ENCODE measurements around the gene SLC4A8. TPM values are rescaled to one million over a fixed set of nuclear protein-coding genes. Genes with fewer than 3 reads are reported as not detected.

The SLC4A8 gene
- total RNA-seq, 1 donor from 2014 or later: 8.3 TPM

DNA sequence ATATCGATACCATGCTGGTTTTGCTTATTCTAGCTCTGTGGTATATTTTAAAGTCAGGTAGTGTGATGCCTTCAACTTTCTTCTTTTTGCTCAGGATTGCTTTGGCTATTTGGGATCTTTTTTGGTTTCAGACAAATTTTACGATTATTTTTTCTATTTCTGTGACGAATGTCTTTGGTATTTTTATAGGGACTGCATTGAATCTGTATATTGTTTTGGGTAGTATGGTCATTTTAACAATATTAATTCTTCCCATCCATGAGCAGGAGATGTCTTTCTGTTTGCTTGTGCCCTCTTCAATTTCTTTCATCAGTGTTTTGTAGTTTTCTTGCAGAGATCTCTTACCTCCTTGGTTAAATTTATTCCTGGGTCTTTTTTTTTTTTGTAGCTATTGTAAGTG, 10.8 kb upstream of the SLC4A8 start:
- no peak for DNase-seq
- TF ChIP-seq, protein P1, sequence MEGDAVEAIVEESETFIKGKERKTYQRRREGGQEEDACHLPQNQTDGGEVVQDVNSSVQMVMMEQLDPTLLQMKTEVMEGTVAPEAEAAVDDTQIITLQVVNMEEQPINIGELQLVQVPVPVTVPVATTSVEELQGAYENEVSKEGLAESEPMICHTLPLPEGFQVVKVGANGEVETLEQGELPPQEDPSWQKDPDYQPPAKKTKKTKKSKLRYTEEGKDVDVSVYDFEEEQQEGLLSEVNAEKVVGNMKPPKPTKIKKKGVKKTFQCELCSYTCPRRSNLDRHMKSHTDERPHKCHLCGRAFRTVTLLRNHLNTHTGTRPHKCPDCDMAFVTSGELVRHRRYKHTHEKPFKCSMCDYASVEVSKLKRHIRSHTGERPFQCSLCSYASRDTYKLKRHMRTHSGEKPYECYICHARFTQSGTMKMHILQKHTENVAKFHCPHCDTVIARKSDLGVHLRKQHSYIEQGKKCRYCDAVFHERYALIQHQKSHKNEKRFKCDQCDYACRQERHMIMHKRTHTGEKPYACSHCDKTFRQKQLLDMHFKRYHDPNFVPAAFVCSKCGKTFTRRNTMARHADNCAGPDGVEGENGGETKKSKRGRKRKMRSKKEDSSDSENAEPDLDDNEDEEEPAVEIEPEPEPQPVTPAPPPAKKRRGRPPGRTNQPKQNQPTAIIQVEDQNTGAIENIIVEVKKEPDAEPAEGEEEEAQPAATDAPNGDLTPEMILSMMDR (IDR thresholded peaks at IDR 0.05): no peak
- intact Hi-C loops (cut with DNase I): no loop called here
- Histone ChIP-seq H3K36me3 (no peaks in the 10 kb centered on the region), H3K27ac (no peak overlapping the region), H3K4me1 (no peaks in the 10 kb centered on the region), H3K9me3 (no peaks in the 10 kb centered on the region), H3K27me3 (ENCODE audit: low read depth) (no peaks in the 10 kb centered on the region), H3K4me3 (no peak overlapping the region)
- ATAC-seq: no peak

DNA sequence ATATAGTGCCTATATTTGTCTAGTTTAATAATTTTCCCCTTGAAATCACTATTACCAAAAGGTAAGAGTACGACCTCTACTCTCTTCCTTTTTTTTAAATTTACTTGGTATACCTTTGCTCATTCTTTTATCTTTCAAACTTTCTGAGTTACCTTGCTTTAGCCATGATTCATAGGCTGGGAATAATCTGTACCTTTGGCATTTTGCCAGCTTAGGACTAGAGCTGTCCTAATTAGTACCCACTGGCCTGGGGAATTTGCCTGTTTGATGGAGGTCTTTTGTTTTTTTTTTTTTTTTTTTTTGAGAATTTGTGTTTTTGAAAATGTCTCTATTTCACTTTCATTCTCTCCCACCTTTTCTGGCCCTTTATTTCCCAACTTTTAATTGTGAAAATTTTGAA, 8.7 kb upstream of the SLC4A8 start:
- Histone ChIP-seq H3K36me3 (no peaks in the 10 kb centered on the region), H3K27me3 (ENCODE audit: low read depth) (no peaks in the 10 kb centered on the region), H3K4me3 (no peak overlapping the region), H3K4me1 (no peaks in the 10 kb centered on the region), H3K9me3 (no peaks in the 10 kb centered on the region), H3K27ac (no peak overlapping the region)
- ATAC-seq (no peak), DNase-seq (no peak)
- TF ChIP-seq, protein P1 (IDR thresholded peaks at IDR 0.05): no peak
- intact Hi-C loops (cut with DNase I): no loop called here

- Histone ChIP-seq H3K4me1 (no peaks in the 10 kb centered on the region), H3K36me3 (no peaks in the 10 kb centered on the region), H3K27ac (no peak overlapping the region), H3K9me3 (no peaks in the 10 kb centered on the region), H3K4me3 (no peak overlapping the region), H3K27me3 (ENCODE audit: low read depth) (no peaks in the 10 kb centered on the region)
- intact Hi-C loops (cut with DNase I): no loop called here
- TF ChIP-seq, protein P1 (IDR thresholded peaks at IDR 0.05): no peak
- ATAC-seq: no peak
- no peak for DNase-seq
These were observed 6.8 kb upstream of the SLC4A8 start for GRCh38 chr12:51417826-51418225.

GRCh38 chr12:51419425-51420193, 5.0 kb upstream of the SLC4A8 start:
- no peak for DNase-seq
- H3K9me3 ChIP-seq: no peaks in the 10 kb centered on the region
- TF ChIP-seq, protein P1 (IDR thresholded peaks at IDR 0.05): no peak
- intact Hi-C loops (cut with DNase I): loop anchor here (5.0 kb wide), 1 partner anchor 113 kb away; no protein-coding TSS in a partner anchor
- peaks cover 2% of the 10 kb centered on the region for H3K27me3 ChIP-seq (ENCODE audit: low read depth)
- H3K4me1 ChIP-seq: peaks cover 5% of the 10 kb centered on the region
- no peak for ATAC-seq
- H3K4me3 ChIP-seq: no peak overlapping the region
- H3K36me3 ChIP-seq: no peaks in the 10 kb centered on the region
- H3K27ac ChIP-seq: no peak overlapping the region

DNA sequence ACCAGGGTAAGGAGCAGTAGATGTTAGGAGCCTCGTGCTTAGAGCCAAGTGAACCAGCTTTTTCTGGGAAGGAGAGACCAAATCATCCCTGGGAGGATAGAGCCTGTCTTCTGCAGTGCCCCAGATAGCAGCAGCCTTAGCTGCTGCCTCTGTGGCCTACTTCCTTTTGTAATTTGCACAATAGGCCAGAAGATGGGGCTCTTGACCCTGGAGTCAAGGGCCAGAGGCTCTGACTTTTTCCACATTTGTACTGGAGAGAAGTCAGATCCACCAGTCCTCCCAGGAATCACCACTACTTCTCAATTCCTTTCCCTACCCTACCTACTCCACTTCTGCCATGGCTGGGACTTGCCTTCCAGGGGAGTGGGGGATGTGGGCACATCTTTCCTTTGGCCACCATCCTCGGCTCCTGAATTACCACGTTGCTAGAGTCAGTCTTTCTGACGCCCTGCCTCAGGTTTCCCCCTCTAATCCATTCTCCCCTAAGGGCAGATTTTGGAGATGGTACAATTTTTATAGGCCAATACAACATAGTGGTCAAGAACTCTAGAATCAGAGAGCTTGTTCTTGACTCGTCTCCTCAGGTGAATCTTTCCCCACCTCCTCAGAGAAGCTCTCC, 3.3 kb upstream of the SLC4A8 start:
- peaks cover 12% of the 10 kb centered on the region for H3K4me1 ChIP-seq
- no peaks in the 10 kb centered on the region for H3K9me3 ChIP-seq
- H3K36me3 ChIP-seq: no peaks in the 10 kb centered on the region
- H3K27ac ChIP-seq: no peak overlapping the region
- intact Hi-C loops (cut with DNase I): loop anchor here (5.0 kb wide), 1 partner anchor 111 kb away; no protein-coding TSS in a partner anchor
- TF ChIP-seq, protein P1 (IDR thresholded peaks at IDR 0.05): peak; percentile 61
- H3K4me3 ChIP-seq: no peak overlapping the region
- peak; percentile 56 to 70 for ATAC-seq
- peaks cover 6% of the 10 kb centered on the region for H3K27me3 ChIP-seq (ENCODE audit: low read depth)
- no peak for DNase-seq

All from lower lobe of right lung (tissue), 2 donors.